HCT116 (cell line): Measurements from ENCODE around the gene FCHO2. TPM values are rescaled to one million over a fixed set of nuclear protein-coding genes. Genes with fewer than 3 reads are reported as not detected.

Experiments used
- ATAC-seq: fragments of 200-7000 bp; cut with Tn5 transposase; 2 replicates; pipeline ENCODE4 v1.9.1; 2020; ENCODE audit warnings: mild to moderate bottlenecking, moderate library complexity
- BruUV-seq: library from RNA; stranded (reverse); fragments of 400-500 nt; replicated peaks from 2 replicates; lab custom pipeline; 2021; lab: Mats Ljungman, UMichigan
- CTCF ChIA-PET: fragments of 300-600 bp; sonication (Branson Sonifier 250); formaldehyde crosslinking; loops from one replicate; lab custom pipeline; 2021; ENCODE audit warnings: antibody characterized with exemption; lab: Charles Lee
- POLR2A ChIA-PET: fragments of 300-600, 350-600 bp; sonication (Branson Sonifier 250); formaldehyde crosslinking; loops from one replicate; lab custom pipeline; 2021; ENCODE audit warnings: antibody characterized with exemption; lab: Charles Lee
- RAD21 ChIA-PET, 2 experiments: fragments of 300-600 bp; sonication (Branson Sonifier 250); formaldehyde crosslinking; loops; one replicate each; lab custom pipeline; 2023; ENCODE audit warnings: low total read pairs in 2 of 2; ENCODE audit not compliant: uncharacterized antibody in 2 of 2, unreplicated experiment in 2 of 2, low non-redundant PET in 1 of 2; lab: Charles Lee
- DNase-seq: peaks from one replicate; pipeline ENCODE4 v3.0.0-alpha.2; 2010; ENCODE audit warnings: low read depth, low spot score
- H2AFZ ChIP-seq: fragments of 200-600 bp; shearing (Covaris generic), sonication (generic); 2 replicates; pipeline ENCODE4 v1.6.1; 2017; ENCODE audit warnings: low read depth, mixed run types, mixed read lengths, antibody characterized with exemption, low read length; ENCODE audit not compliant: poor library complexity, severe bottlenecking
- H3K27ac ChIP-seq: 2 replicates; pipeline ENCODE4 v1.5.1; 2012; ENCODE audit warnings: low read depth, low read length
- H3K27me3 ChIP-seq: fragments of 200-600 bp; sonication (generic); 2 replicates; pipeline ENCODE4 v1.6.1; 2016; ENCODE audit warnings: mixed run types, low read length, mixed read lengths; ENCODE audit not compliant: insufficient read depth
- H3K36me3 ChIP-seq, 2 experiments: fragments of 200-500 bp in 1 of 2; fragments of 200-600 bp in 1 of 2; sonication (Bioruptor generic) in 1 of 2; sonication (generic) in 1 of 2; 2 replicates each; pipeline versions ENCODE4 v1.5.1 to v1.6.1; 2014 to 2016; ENCODE audit warnings: low read length in 2 of 2, inconsistent platforms in 1 of 2, mixed read lengths in 1 of 2, mixed run types in 1 of 2; ENCODE audit not compliant: insufficient read depth in 2 of 2, control insufficient read depth in 1 of 2
- H3K4me1 ChIP-seq, 2 experiments: fragments of 200-600 bp in 1 of 2; sonication (generic) in 1 of 2; 2 replicates each; pipeline versions ENCODE4 v1.5.1 to v1.6.1; 2012 to 2017; ENCODE audit warnings: low read length in 2 of 2, inconsistent platforms in 1 of 2, mild to moderate bottlenecking in 1 of 2, mixed read lengths in 1 of 2, mixed run types in 1 of 2, moderate library complexity in 1 of 2; ENCODE audit not compliant: insufficient read depth in 2 of 2, control insufficient read depth in 1 of 2
- H3K4me2 ChIP-seq: fragments of 200-600 bp; sonication (generic); 2 replicates; pipeline ENCODE4 v1.6.1; 2017; ENCODE audit warnings: mixed run types, low read length, mixed read lengths
- H3K4me3 ChIP-seq, 2 experiments: fragments of 200-600 bp in 1 of 2; sonication (generic) in 1 of 2; replicated peaks in 1 of 2; 2 replicates each; pipeline ENCODE4 v1.5.1; 2011 to 2016; ENCODE audit warnings: low read length in 2 of 2, control low read depth in 1 of 2, low read depth in 1 of 2, mild to moderate bottlenecking in 1 of 2, mixed read lengths in 1 of 2, mixed run types in 1 of 2
- H3K79me2 ChIP-seq: fragments of 200-600 bp; sonication (generic); 2 replicates; pipeline ENCODE4 v1.6.1; 2017; ENCODE audit warnings: mild to moderate bottlenecking, mixed run types, low read length, moderate library complexity, mixed read lengths; ENCODE audit not compliant: insufficient read depth
- H3K9ac ChIP-seq: fragments of 200-600 bp; sonication (generic); 2 replicates; pipeline ENCODE4 v1.6.1; 2016; ENCODE audit warnings: low read length, mixed read lengths
- H3K9me2 ChIP-seq: fragments of 200-600 bp; sonication (generic), shearing (Covaris generic); 2 replicates; pipeline ENCODE4 v1.6.1; 2017; ENCODE audit warnings: mixed run types, mild to moderate bottlenecking, moderate library complexity; ENCODE audit not compliant: insufficient read depth
- H3K9me3 ChIP-seq, 2 experiments: fragments of 200-500 bp in 1 of 2; fragments of 200-600 bp in 1 of 2; sonication (Bioruptor generic) in 1 of 2; sonication (generic) in 1 of 2; 2 replicates each; pipeline ENCODE4 v1.6.1; 2014 to 2017; ENCODE audit warnings: low read length in 2 of 2, mixed read lengths in 2 of 2, inconsistent platforms in 1 of 2, low read depth in 1 of 2, mild to moderate bottlenecking in 1 of 2, mixed run types in 1 of 2, moderate library complexity in 1 of 2; ENCODE audit not compliant: control insufficient read depth in 1 of 2, insufficient read depth in 1 of 2
- H4K20me1 ChIP-seq: fragments of 200-600 bp; sonication (generic), shearing (Covaris generic); 2 replicates; pipeline ENCODE4 v1.6.1; 2017; ENCODE audit warnings: mixed run types, mild to moderate bottlenecking, moderate library complexity; ENCODE audit not compliant: insufficient read depth
- EGR1 ChIP-seq: IDR thresholded peaks from 2 replicates; pipeline ENCODE4 v1.6.1; 2012; ENCODE audit warnings: low read depth
- EZH2phosphoT487 ChIP-seq: fragments of 200-600 bp; IDR thresholded peaks from 2 replicates; pipeline ENCODE4 v1.6.1; 2018; ENCODE audit warnings: antibody characterized with exemption, borderline replicate concordance
- JUND ChIP-seq: IDR thresholded peaks from 2 replicates; pipeline ENCODE4 v1.6.1; 2012
- POLR2A ChIP-seq: IDR thresholded peaks from 2 replicates; pipeline ENCODE4 v1.7.0; 2011; ENCODE audit warnings: borderline replicate concordance; ENCODE audit not compliant: insufficient read depth, insufficient read length; ENCODE audit errors: extremely low read depth
- POLR2AphosphoS5 ChIP-seq: IDR thresholded peaks from 2 replicates; pipeline ENCODE4 v1.6.1; 2011; ENCODE audit warnings: mild to moderate bottlenecking, low read depth, low read length, moderate library complexity
- RAD21 ChIP-seq: IDR thresholded peaks from 2 replicates; pipeline ENCODE4 v1.6.1; 2012; ENCODE audit warnings: low read depth, mild to moderate bottlenecking
- SIN3A ChIP-seq: IDR thresholded peaks from 2 replicates; pipeline ENCODE4 v1.6.1; 2012; ENCODE audit warnings: low read depth
- SRF ChIP-seq: IDR thresholded peaks from 2 replicates; pipeline ENCODE4 v1.6.1; 2012; ENCODE audit warnings: low read depth
- YY1 ChIP-seq: IDR thresholded peaks from 2 replicates; pipeline ENCODE4 v1.6.1; 2011; ENCODE audit warnings: low read length, low read depth, moderate library complexity, mild to moderate bottlenecking; ENCODE audit not compliant: insufficient replicate concordance; ENCODE audit errors: extremely low read depth
- ZFX ChIP-seq: fragments of 450-650 bp; IDR thresholded peaks from 2 replicates; pipeline ENCODE4 v1.6.1; 2017
- ZNF274 ChIP-seq: fragments of 200-500 bp; sonication (Bioruptor generic); IDR thresholded peaks from 2 replicates; pipeline ENCODE4 v1.6.1; 2014; ENCODE audit warnings: mild to moderate bottlenecking, low read depth, low read length, inconsistent platforms
- intact Hi-C: fragments of 100-400 bp; cut with micrococcal nuclease; formaldehyde crosslinking; loops from 2 replicates; pipeline ENCODE4 v1.10.0; 2022
- total RNA-seq: library from RNA; stranded (reverse); gene quantifications from one replicate; pipeline ENCODE4 v1.2.1, GENCODE V29; 2021; ENCODE audit not compliant: unreplicated experiment
- TF ChIP-seq, protein P1 (sequence below): IDR thresholded peaks from 2 replicates; pipeline ENCODE4 v1.6.1; 2012; ENCODE audit warnings: low read depth
- TF ChIP-seq, protein P2 (sequence below), 3 experiments: fragments of 200-600 bp in 1 of 3; sonication (generic) in 1 of 3; IDR thresholded peaks in 2 of 3; conservative IDR thresholded peaks in 1 of 3; 2 replicates each; pipeline ENCODE4 v1.5.1; 2012 to 2017; ENCODE audit warnings: low read depth in 2 of 3, low read length in 2 of 3, antibody characterized with exemption in 1 of 3, borderline replicate concordance in 1 of 3, control low read depth in 1 of 3, mild to moderate bottlenecking in 1 of 3, mixed read lengths in 1 of 3, mixed run types in 1 of 3, moderate library complexity in 1 of 3; ENCODE audit not compliant: insufficient read depth in 1 of 3

FCHO2 gene
- total RNA-seq, 1 experiment from 2014 or later, result 18.7 TPM

DNA sequence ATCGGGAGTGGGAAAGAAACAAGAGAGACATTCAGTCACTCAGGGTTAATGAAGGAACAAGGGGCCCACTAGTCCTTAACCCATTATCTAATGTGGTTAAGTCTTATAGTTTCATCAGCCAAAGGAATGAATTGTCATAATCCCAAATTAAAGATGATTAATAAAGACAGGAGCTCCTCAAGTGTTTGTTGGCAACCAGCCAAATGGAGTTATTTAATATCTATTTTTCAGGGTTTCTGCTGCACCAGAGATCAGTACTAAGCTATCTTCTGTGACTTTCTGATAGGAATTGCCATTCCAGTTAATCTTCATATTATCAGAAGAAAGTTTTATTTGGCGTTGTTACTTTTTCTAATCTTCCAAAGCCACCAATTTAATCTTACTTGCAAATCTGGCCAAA is 34.0 kb upstream of the FCHO2 start (continued):
- TF ChIP-seq YY1, result no peak
- TF ChIP-seq POLR2A, result no peak
- TF ChIP-seq POLR2AphosphoS5, result no peak

DNA sequence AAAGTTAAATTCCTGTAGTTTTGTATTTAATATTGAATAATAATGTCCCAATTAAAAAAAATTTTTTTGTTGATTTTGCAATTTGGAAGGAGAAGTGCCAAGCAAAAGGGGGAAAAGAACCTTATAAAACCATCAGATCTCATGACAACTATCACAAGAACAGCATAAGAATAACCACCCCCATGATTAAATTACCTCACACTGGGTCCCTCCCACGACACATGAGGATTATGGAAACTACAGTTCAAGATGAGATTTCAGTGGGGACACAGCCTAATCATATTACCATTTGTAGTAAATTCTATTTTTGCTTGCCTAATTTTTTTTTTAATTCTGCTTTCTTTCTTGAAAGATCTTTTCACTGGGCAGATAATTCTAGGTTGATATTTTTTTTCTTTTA is 33.4 kb upstream of the FCHO2 start:
- no TSS peak for BruUV-seq
- ChIA-PET POLR2A (no interaction called here), CTCF (interaction anchor here (2.6 kb wide), 1 partner anchor 294 kb away, joined by 24 read pairs; no protein-coding TSS in a partner anchor), RAD21 (no interaction called here)
- TF ChIP-seq, protein P1, sequence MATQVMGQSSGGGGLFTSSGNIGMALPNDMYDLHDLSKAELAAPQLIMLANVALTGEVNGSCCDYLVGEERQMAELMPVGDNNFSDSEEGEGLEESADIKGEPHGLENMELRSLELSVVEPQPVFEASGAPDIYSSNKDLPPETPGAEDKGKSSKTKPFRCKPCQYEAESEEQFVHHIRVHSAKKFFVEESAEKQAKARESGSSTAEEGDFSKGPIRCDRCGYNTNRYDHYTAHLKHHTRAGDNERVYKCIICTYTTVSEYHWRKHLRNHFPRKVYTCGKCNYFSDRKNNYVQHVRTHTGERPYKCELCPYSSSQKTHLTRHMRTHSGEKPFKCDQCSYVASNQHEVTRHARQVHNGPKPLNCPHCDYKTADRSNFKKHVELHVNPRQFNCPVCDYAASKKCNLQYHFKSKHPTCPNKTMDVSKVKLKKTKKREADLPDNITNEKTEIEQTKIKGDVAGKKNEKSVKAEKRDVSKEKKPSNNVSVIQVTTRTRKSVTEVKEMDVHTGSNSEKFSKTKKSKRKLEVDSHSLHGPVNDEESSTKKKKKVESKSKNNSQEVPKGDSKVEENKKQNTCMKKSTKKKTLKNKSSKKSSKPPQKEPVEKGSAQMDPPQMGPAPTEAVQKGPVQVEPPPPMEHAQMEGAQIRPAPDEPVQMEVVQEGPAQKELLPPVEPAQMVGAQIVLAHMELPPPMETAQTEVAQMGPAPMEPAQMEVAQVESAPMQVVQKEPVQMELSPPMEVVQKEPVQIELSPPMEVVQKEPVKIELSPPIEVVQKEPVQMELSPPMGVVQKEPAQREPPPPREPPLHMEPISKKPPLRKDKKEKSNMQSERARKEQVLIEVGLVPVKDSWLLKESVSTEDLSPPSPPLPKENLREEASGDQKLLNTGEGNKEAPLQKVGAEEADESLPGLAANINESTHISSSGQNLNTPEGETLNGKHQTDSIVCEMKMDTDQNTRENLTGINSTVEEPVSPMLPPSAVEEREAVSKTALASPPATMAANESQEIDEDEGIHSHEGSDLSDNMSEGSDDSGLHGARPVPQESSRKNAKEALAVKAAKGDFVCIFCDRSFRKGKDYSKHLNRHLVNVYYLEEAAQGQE, result no peak
- TF ChIP-seq SRF, result no peak
- no peak for TF ChIP-seq EZH2phosphoT487
- TF ChIP-seq EGR1, result no peak
- TF ChIP-seq ZFX, result no peak
- no peak for TF ChIP-seq JUND
- no peak for TF ChIP-seq POLR2AphosphoS5
- TF ChIP-seq ZNF274, result no peak
- TF ChIP-seq, protein P2, sequence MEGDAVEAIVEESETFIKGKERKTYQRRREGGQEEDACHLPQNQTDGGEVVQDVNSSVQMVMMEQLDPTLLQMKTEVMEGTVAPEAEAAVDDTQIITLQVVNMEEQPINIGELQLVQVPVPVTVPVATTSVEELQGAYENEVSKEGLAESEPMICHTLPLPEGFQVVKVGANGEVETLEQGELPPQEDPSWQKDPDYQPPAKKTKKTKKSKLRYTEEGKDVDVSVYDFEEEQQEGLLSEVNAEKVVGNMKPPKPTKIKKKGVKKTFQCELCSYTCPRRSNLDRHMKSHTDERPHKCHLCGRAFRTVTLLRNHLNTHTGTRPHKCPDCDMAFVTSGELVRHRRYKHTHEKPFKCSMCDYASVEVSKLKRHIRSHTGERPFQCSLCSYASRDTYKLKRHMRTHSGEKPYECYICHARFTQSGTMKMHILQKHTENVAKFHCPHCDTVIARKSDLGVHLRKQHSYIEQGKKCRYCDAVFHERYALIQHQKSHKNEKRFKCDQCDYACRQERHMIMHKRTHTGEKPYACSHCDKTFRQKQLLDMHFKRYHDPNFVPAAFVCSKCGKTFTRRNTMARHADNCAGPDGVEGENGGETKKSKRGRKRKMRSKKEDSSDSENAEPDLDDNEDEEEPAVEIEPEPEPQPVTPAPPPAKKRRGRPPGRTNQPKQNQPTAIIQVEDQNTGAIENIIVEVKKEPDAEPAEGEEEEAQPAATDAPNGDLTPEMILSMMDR (IDR thresholded peaks at IDR 0.05 in 2 of 3, conservative IDR thresholded peaks at IDR 0.05 in 1 of 3; ENCODE audit: borderline replicate concordance in 1 of 3, insufficient read depth in 1 of 3, low read depth in 2 of 3, low read length in 2 of 3), result no peak
- no peak for TF ChIP-seq SIN3A
- no peak for TF ChIP-seq RAD21
- Histone ChIP-seq H3K27ac (no peak overlapping the region), H3K36me3 (no peaks in the 10 kb centered on the region), H3K27me3 (no peaks in the 10 kb centered on the region), H3K4me2 (no peak overlapping the region), H4K20me1 (no peaks in the 10 kb centered on the region), H2AFZ (no peak overlapping the region), H3K4me3 (no peak overlapping the region), H3K9me2 (no peaks in the 10 kb centered on the region), H3K9me3 (no peaks in the 10 kb centered on the region), H3K79me2 (no peaks in the 10 kb centered on the region), H3K9ac (no peak overlapping the region), H3K4me1 (no peaks in the 10 kb centered on the region)
- DNase-seq (no peak), ATAC-seq (no peak)
- intact Hi-C loops, result loop anchor here (5.0 to 10.0 kb wide), 4 partner anchors 152 to 870 kb away; no protein-coding TSS in a partner anchor
